Measurements from ENCODE around the gene KCTD4. TPM values are rescaled to one million over a fixed set of nuclear protein-coding genes. Genes with fewer than 3 reads are reported as not detected.

The KCTD4 gene
- total and polyA plus RNA-seq, 5 experiments from 2014 or later: 0.16 TPM; not detected in 4

GRCh38 chr13:45228002-45228401 is 27.2 kb upstream of the KCTD4 start:
- H3K9me3 Mint-ChIP-seq: no peaks in the 10 kb centered on the region
- H3K4me1 Mint-ChIP-seq: peaks cover 3 to 10% (median 8%) of the 10 kb centered on the region in 4 donors
- DNase-seq: no peak
- H3K27me3 Mint-ChIP-seq: no peaks in the 10 kb centered on the region
- H3K4me3 Mint-ChIP-seq: no peak overlapping the region
- no peak for ATAC-seq
- no peak overlapping the region for H3K27ac Mint-ChIP-seq
- H3K36me3 Mint-ChIP-seq: peaks cover 0 to 15% (median 2%) of the 10 kb centered on the region in 3 donors
- POLR2A ChIA-PET: interaction anchor here (0.7 kb wide), 1 partner anchor 1758 kb away, joined by 4 read pairs; no protein-coding TSS in a partner anchor

DNA sequence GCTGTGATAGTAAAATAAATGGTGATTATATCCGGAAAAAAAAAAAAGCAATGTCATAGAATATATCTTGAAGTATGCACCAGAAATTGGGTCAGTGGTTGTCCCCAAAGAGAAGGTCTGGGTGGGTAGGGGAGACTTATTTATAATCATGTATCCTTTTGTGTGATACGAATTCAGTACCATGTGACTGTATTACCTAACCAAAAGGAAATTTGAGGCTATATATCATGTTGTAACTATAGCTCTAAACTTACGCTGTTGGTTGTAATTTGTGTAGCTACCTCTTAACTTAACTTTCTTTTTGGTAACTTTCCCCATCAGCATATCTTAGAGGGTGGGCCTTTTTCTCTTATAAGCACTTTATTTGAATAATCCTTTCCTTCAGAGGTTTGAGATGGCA is 25.2 kb upstream of the KCTD4 start:
- Mint-ChIP-seq H3K4me1 (peaks cover 5 to 16% (median 9%) of the 10 kb centered on the region in 4 donors), H3K27ac (peak overlapping the region in 1 of 10 donors; percentile 47), H3K36me3 (peaks cover 0 to 16% (median 5%) of the 10 kb centered on the region in 3 donors), H3K27me3 (no peaks in the 10 kb centered on the region), H3K9me3 (no peaks in the 10 kb centered on the region), H3K4me3 (no peak overlapping the region)
- DNase-seq: no peak
- ATAC-seq: no peak
- POLR2A ChIA-PET: interaction anchor here (0.6 kb wide), 1 partner anchor 20 kb away, joined by 3 read pairs; no protein-coding TSS in a partner anchor

GRCh38 chr13:45225370-45225769 is 24.5 kb upstream of the KCTD4 start:
- DNase-seq (no peak), ATAC-seq (no peak)
- Mint-ChIP-seq H3K27ac (no peak overlapping the region), H3K4me1 (peaks cover 2 to 20% (median 11%) of the 10 kb centered on the region in 4 donors), H3K9me3 (no peaks in the 10 kb centered on the region), H3K36me3 (peaks cover 0 to 19% (median 5%) of the 10 kb centered on the region in 3 donors), H3K27me3 (no peaks in the 10 kb centered on the region), H3K4me3 (no peak overlapping the region)
- POLR2A ChIA-PET: interaction anchor here (0.6 kb wide), 1 partner anchor 20 kb away, joined by 3 read pairs; no protein-coding TSS in a partner anchor

- Mint-ChIP-seq H3K4me1 (peaks cover 3 to 16% (median 9%) of the 10 kb centered on the region in 4 donors), H3K9me3 (no peaks in the 10 kb centered on the region), H3K27me3 (no peaks in the 10 kb centered on the region), H3K27ac (peak overlapping the region in 2 of 10 donors; percentile 2 to 61), H3K36me3 (peaks cover 0 to 17% (median 5%) of the 10 kb centered on the region in 3 donors), H3K4me3 (no peak overlapping the region)
- DNase-seq (no peak), ATAC-seq (no peak)
- POLR2A ChIA-PET: no interaction called here
These were observed 23.3 kb upstream of the KCTD4 start for GRCh38 chr13:45224176-45224575.

GRCh38 chr13:45222919-45223318 is 22.1 kb upstream of the KCTD4 start:
- Mint-ChIP-seq H3K4me3 (no peak overlapping the region), H3K36me3 (peaks cover 0 to 7% (median 2%) of the 10 kb centered on the region in 3 donors), H3K4me1 (peaks cover 6 to 13% (median 9%) of the 10 kb centered on the region in 4 donors), H3K9me3 (no peaks in the 10 kb centered on the region), H3K27me3 (no peaks in the 10 kb centered on the region), H3K27ac (peak overlapping the region in 1 of 10 donors; percentile 9)
- POLR2A ChIA-PET: no interaction called here
- no peak for DNase-seq
- ATAC-seq: no peak

GRCh38 chr13:45222516-45222915 is 21.7 kb upstream of the KCTD4 start:
- peaks cover 0 to 10% (median 3%) of the 10 kb centered on the region in 3 donors for H3K36me3 Mint-ChIP-seq
- H3K27ac Mint-ChIP-seq: peak overlapping the region in 1 of 10 donors; percentile 9
- peaks cover 5 to 13% (median 9%) of the 10 kb centered on the region in 4 donors for H3K4me1 Mint-ChIP-seq
- DNase-seq (no peak), ATAC-seq (no peak)
- no peaks in the 10 kb centered on the region for H3K27me3 Mint-ChIP-seq
- POLR2A ChIA-PET: no interaction called here
- H3K4me3 Mint-ChIP-seq: no peak overlapping the region
- H3K9me3 Mint-ChIP-seq: no peaks in the 10 kb centered on the region

GRCh38 chr13:45220403-45220802 is 19.6 kb upstream of the KCTD4 start:
- no peak for DNase-seq
- POLR2A ChIA-PET: no interaction called here

DNA sequence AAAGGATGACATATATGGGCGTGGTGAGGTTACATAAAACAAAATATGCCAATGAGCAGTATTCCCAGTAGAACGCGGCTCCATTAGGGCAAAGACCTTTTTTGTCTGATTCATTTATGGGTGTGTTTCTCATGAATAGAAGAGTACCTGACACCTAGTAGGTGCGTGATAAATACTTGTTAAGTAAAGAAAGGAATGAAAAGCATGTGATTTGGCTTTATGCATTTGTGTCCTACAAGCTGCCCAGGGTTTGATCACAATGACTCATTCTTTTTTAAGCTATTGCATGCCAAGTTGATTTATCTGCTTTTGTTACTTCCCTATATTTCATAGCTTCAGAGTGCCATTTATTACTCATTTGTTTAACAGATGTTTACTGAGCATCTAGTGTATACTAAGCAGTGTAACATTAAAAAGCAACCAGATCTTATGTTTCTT is 19.1 kb upstream of the KCTD4 start:
- Mint-ChIP-seq H3K4me3 (no peak overlapping the region), H3K27me3 (no peaks in the 10 kb centered on the region), H3K36me3 (peaks cover 0 to 25% (median 8%) of the 10 kb centered on the region in 3 donors), H3K27ac (no peak overlapping the region), H3K4me1 (peaks cover 7 to 13% (median 10%) of the 10 kb centered on the region in 4 donors), H3K9me3 (no peaks in the 10 kb centered on the region)
- ATAC-seq (no peak), DNase-seq (no peak)
- POLR2A ChIA-PET: no interaction called here

More at GRCh38 chr13:45220403-45220802, 19.6 kb upstream of the KCTD4 start:
- ATAC-seq: no peak
- H3K9me3 Mint-ChIP-seq: no peaks in the 10 kb centered on the region
- H3K36me3 Mint-ChIP-seq: peaks cover 0 to 25% (median 8%) of the 10 kb centered on the region in 3 donors
- no peak overlapping the region for H3K4me3 Mint-ChIP-seq
- H3K27me3 Mint-ChIP-seq: no peaks in the 10 kb centered on the region
- H3K27ac Mint-ChIP-seq: no peak overlapping the region
- peaks cover 7 to 13% (median 10%) of the 10 kb centered on the region in 4 donors for H3K4me1 Mint-ChIP-seq

DNA sequence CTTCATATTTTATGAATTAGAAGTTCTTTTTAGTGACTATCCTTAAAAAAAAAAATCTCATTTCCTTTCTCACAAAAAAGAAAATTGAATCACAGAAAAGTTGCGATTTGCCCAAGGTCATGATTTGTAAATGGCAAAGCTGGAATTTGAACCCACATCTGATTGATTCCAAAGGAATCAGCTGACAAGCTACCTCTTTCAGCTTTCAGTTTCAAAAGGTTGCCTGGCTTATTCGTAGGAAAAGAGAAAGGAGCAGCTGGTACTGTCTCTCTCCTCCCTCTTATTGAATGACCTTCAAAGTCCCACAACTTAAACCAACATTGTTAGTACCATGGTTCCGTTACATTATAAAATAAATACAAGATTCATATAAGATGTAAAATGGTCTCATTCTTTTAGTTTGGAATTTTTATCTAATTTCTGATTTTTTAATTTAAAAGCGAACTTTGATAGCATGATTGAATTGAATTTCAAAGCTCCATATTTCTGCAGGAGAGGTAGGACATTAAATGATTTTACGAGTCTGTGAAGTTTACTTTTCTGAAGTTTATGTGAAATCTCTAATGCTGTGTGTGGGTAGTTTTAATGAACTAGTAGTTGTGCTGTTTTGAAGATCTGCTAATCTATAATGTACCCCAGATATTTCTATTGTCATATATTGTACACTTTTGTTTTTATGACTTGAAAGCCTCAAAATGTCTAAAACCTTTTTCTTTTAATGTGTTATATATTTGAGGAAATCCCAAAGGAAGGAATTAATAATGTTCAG is 18.5 kb upstream of the KCTD4 start:
- ATAC-seq: no peak
- Mint-ChIP-seq H3K4me1 (peaks cover 7 to 13% (median 10%) of the 10 kb centered on the region in 4 donors), H3K9me3 (no peaks in the 10 kb centered on the region), H3K36me3 (peaks cover 0 to 25% (median 8%) of the 10 kb centered on the region in 3 donors), H3K27me3 (no peaks in the 10 kb centered on the region), H3K4me3 (no peak overlapping the region), H3K27ac (no peak overlapping the region)
- DNase-seq: no peak
- POLR2A ChIA-PET: no interaction called here

- H3K9me3 Mint-ChIP-seq: no peaks in the 10 kb centered on the region
- H3K36me3 Mint-ChIP-seq: peaks cover 0 to 23% (median 8%) of the 10 kb centered on the region in 3 donors
- H3K27ac Mint-ChIP-seq: no peak overlapping the region
- no peak overlapping the region for H3K4me3 Mint-ChIP-seq
- H3K4me1 Mint-ChIP-seq: peaks cover 7 to 13% (median 10%) of the 10 kb centered on the region in 4 donors
- ATAC-seq (no peak), DNase-seq (no peak)
- H3K27me3 Mint-ChIP-seq: no peaks in the 10 kb centered on the region
- POLR2A ChIA-PET: no interaction called here
These were observed 17.8 kb upstream of the KCTD4 start for GRCh38 chr13:45218689-45219088.

DNA sequence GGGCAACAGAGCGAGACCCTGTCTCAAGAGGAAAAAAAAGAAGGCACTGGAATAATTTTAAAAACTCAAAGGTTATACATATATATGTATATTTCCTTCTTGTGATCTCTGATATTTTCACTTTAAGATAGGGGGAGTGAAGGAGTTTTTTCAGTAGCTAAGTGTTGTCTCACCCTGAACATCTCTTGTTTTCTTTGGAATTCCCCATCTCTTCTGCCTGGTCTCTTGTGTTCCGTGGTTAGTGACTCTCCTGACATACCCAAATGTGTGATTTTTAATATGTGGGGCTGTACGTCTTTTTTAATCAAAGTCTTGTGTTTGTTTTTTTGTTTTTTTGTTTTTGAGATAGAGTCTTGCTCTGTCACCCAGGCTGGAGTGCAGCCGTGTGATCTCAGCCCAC is 15.3 kb upstream of the KCTD4 start:
- POLR2A ChIA-PET: no interaction called here
- peaks cover 3 to 10% (median 6%) of the 10 kb centered on the region in 4 donors for H3K4me1 Mint-ChIP-seq
- peaks cover 0 to 32% (median 5%) of the 10 kb centered on the region in 3 donors for H3K36me3 Mint-ChIP-seq
- H3K27ac Mint-ChIP-seq: peak overlapping the region in 1 of 10 donors; percentile 22
- H3K9me3 Mint-ChIP-seq: no peaks in the 10 kb centered on the region
- H3K27me3 Mint-ChIP-seq: no peaks in the 10 kb centered on the region
- no peak overlapping the region for H3K4me3 Mint-ChIP-seq
- DNase-seq (no peak), ATAC-seq (no peak)

- DNase-seq (no peak), ATAC-seq (no peak)
- Mint-ChIP-seq H3K27me3 (no peaks in the 10 kb centered on the region), H3K9me3 (no peaks in the 10 kb centered on the region), H3K4me3 (no peak overlapping the region), H3K36me3 (peaks cover 5 to 34% (median 11%) of the 10 kb centered on the region in 3 donors), H3K27ac (no peak overlapping the region), H3K4me1 (peaks cover 1 to 10% (median 6%) of the 10 kb centered on the region in 4 donors)
- POLR2A ChIA-PET: no interaction called here
These were observed 14.7 kb upstream of the KCTD4 start for GRCh38 chr13:45215392-45216077.

DNA sequence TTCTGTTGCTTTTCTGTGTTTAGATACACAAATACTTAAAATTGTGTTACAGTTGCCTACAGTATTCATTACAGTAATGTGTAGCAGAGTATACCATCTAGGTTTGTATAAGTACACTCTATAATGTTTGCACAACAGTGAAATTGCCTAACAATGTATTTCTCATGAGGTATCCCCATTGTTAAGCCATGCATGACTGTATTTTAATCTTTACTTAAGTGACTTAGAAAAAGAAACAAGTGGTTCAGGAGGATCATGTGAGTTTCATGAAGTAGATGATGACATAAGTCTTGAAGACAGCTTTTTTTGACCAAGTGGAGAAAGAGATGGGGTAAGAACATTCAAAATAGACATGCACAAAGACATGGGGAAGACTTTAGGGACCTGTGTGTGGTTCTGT is 8.4 kb upstream of the KCTD4 start:
- Mint-ChIP-seq H3K27ac (no peak overlapping the region), H3K9me3 (no peaks in the 10 kb centered on the region), H3K27me3 (no peaks in the 10 kb centered on the region), H3K4me1 (peaks cover 0 to 8% (median 1%) of the 10 kb centered on the region in 4 donors), H3K4me3 (no peak overlapping the region), H3K36me3 (peaks cover 22 to 51% (median 33%) of the 10 kb centered on the region in 3 donors)
- POLR2A ChIA-PET: no interaction called here
- DNase-seq (no peak), ATAC-seq (no peak)
